Lung (tissue), 5 donors: ENCODE measurements around the gene FAM236B. TPM values are rescaled to one million over a fixed set of nuclear protein-coding genes. Genes with fewer than 3 reads are reported as not detected.

Source experiments
- polyA plus RNA-seq, 2 donors: library from polyadenylated mRNA; stranded (reverse); fragments of 200-250 nt; gene quantifications; one replicate each; pipeline ENCODE4 v1.2.1, GENCODE V29; 2013
- small RNA-seq: library from RNA; depleted of rRNA; stranded (forward); fragments of <200 nt; gene quantifications from one replicate; pipeline ENCODE3, GENCODE V24; 2014; ENCODE audit warnings: low replicate concordance
- total RNA-seq, 2 donors: library from RNA; depleted of rRNA in 1 of 2; stranded (reverse); fragments of >200 nt in 1 of 2; gene quantifications; one replicate each; pipeline ENCODE4 v1.2.1, GENCODE V29; 2014 to 2021
- donor health status: Bipolar disorder and iron deficiency.
- donor health status: healthy.
- donor health status: DM: yes; HTN: yes; CAD: no.

Gene FAM236B
- total and polyA plus RNA-seq, 4 donors = not detected

Small RNAs within 50 kb of the gene (small RNA-seq; reads per million reads assigned to genes)
- gene RNU1-112P = not detected

Other genes with a start within 250 kb of the FAM236B start
- 10 to 100 TPM; 28.6 to 60.6 TPM for gene HDAC8, start 209.8 kb downstream of the FAM236B start, total RNA-seq
- 10 to 100 TPM; 17.4 to 48.5 TPM for gene HDAC8, start 209.8 kb downstream of the FAM236B start, polyA plus RNA-seq
- 1 to 10 TPM; 3.8 to 4.0 TPM for gene PHKA1, start 68.4 kb downstream of the FAM236B start, total RNA-seq
- 1 to 10 TPM; 1.1 to 2.5 TPM for gene PHKA1, start 68.4 kb downstream of the FAM236B start, polyA plus RNA-seq
- under 1 TPM; 0.43 to 0.71 TPM for gene DMRTC1B, start 5.8 kb downstream of the FAM236B start, total RNA-seq
- gene DMRTC1B, start 5.8 kb downstream of the FAM236B start, polyA plus RNA-seq = under 1 TPM; 0.35 to 0.96 TPM
- not detected for gene FAM236D, start 25.6 kb upstream of the FAM236B start, total RNA-seq
- not detected for gene FAM236D, start 25.6 kb upstream of the FAM236B start, polyA plus RNA-seq
- not detected for gene FAM236C, start 130.0 kb upstream of the FAM236B start, total RNA-seq
- not detected for gene FAM236C, start 130.0 kb upstream of the FAM236B start, polyA plus RNA-seq
- not detected for gene FAM236A, start 155.5 kb upstream of the FAM236B start, total RNA-seq
- not detected for gene FAM236A, start 155.5 kb upstream of the FAM236B start, polyA plus RNA-seq
- 1 to 10 TPM in 1 of 2 donors, not detected in 1; 1.2 TPM for gene DMRTC1, start 161.2 kb upstream of the FAM236B start, total RNA-seq
- under 1 TPM in 1 of 2 donors, not detected in 1; 0.23 TPM for gene DMRTC1, start 161.2 kb upstream of the FAM236B start, polyA plus RNA-seq
- not detected for gene PABPC1L2B, start 220.3 kb upstream of the FAM236B start, total RNA-seq
- gene PABPC1L2B, start 220.3 kb upstream of the FAM236B start, polyA plus RNA-seq = not detected